IMR-90 (cell line): ENCODE measurements around the gene PTPRN2. TPM values are rescaled to one million over a fixed set of nuclear protein-coding genes. Genes with fewer than 3 reads are reported as not detected.

ENCODE experiments used
- ATAC-seq: fragments of 200-7000 bp; cut with Tn5 transposase; 2 replicates; pipeline ENCODE4 v1.9.1; 2020; ENCODE audit warnings: low read depth, mild to moderate bottlenecking, moderate library complexity
- BruUV-seq: library from RNA; stranded (reverse); fragments of 400-500 nt; replicated peaks from 2 replicates; lab custom pipeline; 2021; lab: Mats Ljungman, UMichigan
- CTCF ChIA-PET: fragments of 300-600 bp; formaldehyde crosslinking; extraction: SDS; loops from one replicate; lab custom pipeline; 2021; ENCODE audit warnings: antibody characterized with exemption; lab: Yijun Ruan, JAX
- POLR2A ChIA-PET: fragments of 300-600 bp; sonication (Branson Sonifier 250); formaldehyde crosslinking; loops from one replicate; lab custom pipeline; 2022; ENCODE audit warnings: antibody characterized with exemption; ENCODE audit not compliant: unreplicated experiment; lab: Charles Lee
- DNase-seq: peaks from one replicate; pipeline ENCODE4 v3.0.0; 2013
- H2AFZ ChIP-seq: replicated peaks from 2 replicates; pipeline ENCODE3; 2013; ENCODE audit warnings: low read length, mild to moderate bottlenecking; ENCODE audit not compliant: poor library complexity
- H2AK5ac ChIP-seq: 2 replicates; pipeline ENCODE4 v1.6.1; 2013; ENCODE audit warnings: low read depth, low read length, inconsistent platforms
- H2AK9ac ChIP-seq: replicated peaks from 2 replicates; pipeline ENCODE3; 2013; ENCODE audit warnings: mild to moderate bottlenecking, low read depth, low read length, moderate library complexity; ENCODE audit not compliant: poor library complexity
- H2BK120ac ChIP-seq: 2 replicates; pipeline ENCODE4 v1.6.1; 2013; ENCODE audit warnings: low read depth, low read length, inconsistent platforms
- H2BK15ac ChIP-seq: 3 replicates; pipeline ENCODE4 v1.6.1; 2013; ENCODE audit warnings: low read depth, low read length, inconsistent platforms
- H2BK20ac ChIP-seq: 2 replicates; pipeline ENCODE4 v1.6.1; 2013; ENCODE audit warnings: low read depth, mild to moderate bottlenecking, inconsistent platforms, low read length, moderate library complexity
- H2BK5ac ChIP-seq: 2 replicates; pipeline ENCODE4 v1.6.1; 2013; ENCODE audit warnings: mild to moderate bottlenecking, low read depth, low read length, inconsistent platforms; ENCODE audit not compliant: poor library complexity, severe bottlenecking
- H3K14ac ChIP-seq: replicated peaks from 2 replicates; pipeline ENCODE4 v1.6.1; 2013; ENCODE audit warnings: low read depth, low read length, inconsistent platforms
- H3K18ac ChIP-seq: 2 replicates; pipeline ENCODE4 v1.6.1; 2013; ENCODE audit warnings: low read depth, low read length, control low read depth
- H3K23ac ChIP-seq: 2 replicates; pipeline ENCODE4 v1.6.1; 2013; ENCODE audit warnings: low read depth, low read length, inconsistent platforms
- H3K27ac ChIP-seq: 2 replicates; pipeline ENCODE4 v1.5.1; 2013; ENCODE audit warnings: mild to moderate bottlenecking, control low read depth, low read length; ENCODE audit not compliant: insufficient read depth
- H3K27me3 ChIP-seq: 2 replicates; pipeline ENCODE4 v1.6.1; 2013; ENCODE audit warnings: low read length; ENCODE audit not compliant: control insufficient read depth, insufficient read depth
- H3K36me3 ChIP-seq: 2 replicates; pipeline ENCODE4 v1.6.1; 2013; ENCODE audit warnings: low read length, mixed read lengths; ENCODE audit not compliant: control insufficient read depth, insufficient read depth
- H3K4ac ChIP-seq: 2 replicates; pipeline ENCODE4 v1.6.1; 2013; ENCODE audit warnings: low read depth, low read length, inconsistent platforms
- H3K4me1 ChIP-seq: 2 replicates; pipeline ENCODE4 v1.6.1; 2013; ENCODE audit warnings: low read length, mixed read lengths; ENCODE audit not compliant: control insufficient read depth, insufficient read depth
- H3K4me2 ChIP-seq: 2 replicates; pipeline ENCODE4 v1.6.1; 2013; ENCODE audit warnings: low read depth, mild to moderate bottlenecking, control low read depth, low read length, moderate library complexity
- H3K4me3 ChIP-seq: 2 replicates; pipeline ENCODE4 v1.5.1; 2013; ENCODE audit warnings: low read depth, mild to moderate bottlenecking, control low read depth, low read length, moderate library complexity; ENCODE audit not compliant: insufficient read depth
- H3K56ac ChIP-seq: 2 replicates; pipeline ENCODE4 v1.6.1; 2013; ENCODE audit warnings: low read length, inconsistent platforms; ENCODE audit not compliant: insufficient read depth; ENCODE audit errors: extremely low read depth
- H3K79me1 ChIP-seq, 2 experiments: 2 replicates each; pipeline ENCODE4 v1.6.1; 2013; ENCODE audit warnings: low read length in 2 of 2, inconsistent platforms in 1 of 2, low read depth in 1 of 2
- H3K9ac ChIP-seq: 2 replicates; pipeline ENCODE4 v1.6.1; 2013; ENCODE audit warnings: low read depth, low read length, control low read depth
- H3K9me1 ChIP-seq: 2 replicates; pipeline ENCODE4 v1.6.1; 2013; ENCODE audit warnings: low read length, inconsistent platforms; ENCODE audit not compliant: insufficient read depth
- H3K9me3 ChIP-seq: 2 replicates; pipeline ENCODE4 v1.6.1; 2013; ENCODE audit warnings: low read length; ENCODE audit not compliant: control insufficient read depth, insufficient read depth
- H4K20me1 ChIP-seq: 2 replicates; pipeline ENCODE4 v1.6.1; 2013; ENCODE audit warnings: low read length, inconsistent platforms; ENCODE audit not compliant: insufficient read depth
- H4K5ac ChIP-seq: 2 replicates; pipeline ENCODE4 v1.6.1; 2013; ENCODE audit warnings: mild to moderate bottlenecking, low read depth, low read length, control low read depth
- H4K8ac ChIP-seq, 2 experiments: 2 replicates each; pipeline ENCODE4 v1.6.1; 2013; ENCODE audit warnings: low read depth in 2 of 2, low read length in 2 of 2, control low read depth in 1 of 2, inconsistent platforms in 1 of 2
- H4K91ac ChIP-seq: 2 replicates; pipeline ENCODE4 v1.6.1; 2013; ENCODE audit warnings: low read depth, low read length, inconsistent platforms; ENCODE audit not compliant: insufficient read depth
- BHLHE40 ChIP-seq: fragments of 150-350 bp; IDR thresholded peaks from 2 replicates; pipeline ENCODE4 v1.6.1; 2016; ENCODE audit warnings: mild to moderate bottlenecking, low read depth, low read length
- CEBPB ChIP-seq: IDR thresholded peaks from 2 replicates; pipeline ENCODE4 v1.6.1; 2012; ENCODE audit warnings: low read depth, low read length, improper control_type of control experiment
- CHD1 ChIP-seq: IDR thresholded peaks from 2 replicates; pipeline ENCODE4 v1.6.1; 2012; ENCODE audit warnings: low read depth, low read length, improper control_type of control experiment
- CTCF ChIP-seq: conservative IDR thresholded peaks from 2 replicates; pipeline ENCODE4 v1.5.1; 2012; ENCODE audit warnings: mild to moderate bottlenecking, low read depth, low read length, improper control_type of control experiment
- ELK1 ChIP-seq: fragments of 150-350 bp; IDR thresholded peaks from 2 replicates; pipeline ENCODE4 v1.6.1; 2016; ENCODE audit warnings: low read depth, mild to moderate bottlenecking, low read length, moderate library complexity, borderline replicate concordance
- FOS ChIP-seq: fragments of 150-350 bp; IDR thresholded peaks from 2 replicates; pipeline ENCODE4 v1.6.1; 2016; ENCODE audit warnings: low read depth, low read length
- MAFK ChIP-seq: IDR thresholded peaks from 2 replicates; pipeline ENCODE4 v1.6.1; 2012; ENCODE audit warnings: low read depth, low read length, improper control_type of control experiment
- MAZ ChIP-seq: IDR thresholded peaks from 2 replicates; pipeline ENCODE4 v1.6.1; 2012; ENCODE audit warnings: low read depth, mild to moderate bottlenecking, low read length, improper control_type of control experiment, moderate library complexity, borderline replicate concordance
- MXI1 ChIP-seq: IDR thresholded peaks from 2 replicates; pipeline ENCODE4 v1.6.1; 2012; ENCODE audit warnings: low read depth, mild to moderate bottlenecking, low read length, moderate library complexity, borderline replicate concordance
- NFE2L2 ChIP-seq: fragments of 150-350 bp; IDR thresholded peaks from 2 replicates; pipeline ENCODE4 v1.6.1; 2016; ENCODE audit warnings: low read depth, mild to moderate bottlenecking, low read length
- POLR2A ChIP-seq: IDR thresholded peaks from 2 replicates; pipeline ENCODE4 v1.6.1; 2012; ENCODE audit warnings: mild to moderate bottlenecking, low read depth, low read length
- RAD21 ChIP-seq: IDR thresholded peaks from 2 replicates; pipeline ENCODE4 v1.6.1; 2012; ENCODE audit warnings: low read length, improper control_type of control experiment
- RCOR1 ChIP-seq: IDR thresholded peaks from 2 replicates; pipeline ENCODE4 v1.6.1; 2012; ENCODE audit warnings: mild to moderate bottlenecking, low read length, improper control_type of control experiment; ENCODE audit not compliant: insufficient replicate concordance
- RFX5 ChIP-seq: IDR thresholded peaks from 2 replicates; pipeline ENCODE4 v1.8.0; 2012; ENCODE audit warnings: low read depth, mild to moderate bottlenecking, low read length, moderate library complexity
- USF2 ChIP-seq: fragments of 150-350 bp; IDR thresholded peaks from 2 replicates; pipeline ENCODE4 v1.6.1; 2017; ENCODE audit warnings: mild to moderate bottlenecking, antibody characterized with exemption, low read length, low read depth
- WGBS, 2 experiments: methylation state at CpG; one replicate each; pipeline versions ENCODE4 v1.1.5 to v1.1.7; 2013; ENCODE audit warnings: missing lambda C conversion rate in 2 of 2; ENCODE audit not compliant: insufficient read length in 1 of 2; ENCODE audit errors: extremely low coverage in 2 of 2; 5-methylcytosine and 5-hydroxymethylcytosine counted together
- dilution Hi-C: fragments of 300-500 bp; cut with HindIII; formaldehyde crosslinking; loops from one replicate; pipeline ENCODE4 v1.14.3; 2018; ENCODE audit warnings: low sequenced_read_pairs; ENCODE audit not compliant: unreplicated experiment
- in situ Hi-C: fragments of 300-500 bp; cut with MboI; formaldehyde crosslinking; loops from 3 replicates; pipeline ENCODE4 v1.14.3; 2019; ENCODE audit warnings: low sequenced_read_pairs, inconsistent platforms, mixed read lengths
- intact Hi-C: fragments of 100-400 bp; cut with micrococcal nuclease; formaldehyde crosslinking; loops from 2 replicates; pipeline ENCODE4 v1.10.0; 2022
- polyA plus RNA-seq, 3 experiments: library from polyadenylated mRNA; depleted of rRNA; stranded (reverse); fragments of >200 nt; gene quantifications; 2 replicates each; pipeline ENCODE4 v1.2.3, GENCODE V29; 2012; ENCODE audit warnings: low replicate concordance in 1 of 3
- total RNA-seq: library from RNA; depleted of rRNA; stranded (reverse); fragments of >200 nt; gene quantifications from 2 replicates; pipeline ENCODE4 v1.2.3, GENCODE V29; 2012

Gene PTPRN2
- total and polyA plus RNA-seq, 2 of the 4 experiments (the other 2 are of a cell fraction) = 0.03 TPM; not detected in 1

- ChIA-PET CTCF (no interaction called here), POLR2A (no interaction called here)
- no peaks in the 10 kb centered on the region for H3K36me3 ChIP-seq
- H3K14ac ChIP-seq = no peak overlapping the region
- H3K27ac ChIP-seq = no peak overlapping the region
- H3K27me3 ChIP-seq = no peaks in the 10 kb centered on the region
- H2BK5ac ChIP-seq = no peak overlapping the region
- 50% methylated on average over 3 of the region's 10 CpGs; no CpG with 5 or more reads in 1 of the 2 experiments for WGBS, 2 experiments
- no peak overlapping the region for H3K23ac ChIP-seq
- H3K56ac ChIP-seq = no peak overlapping the region
- H4K91ac ChIP-seq = no peak overlapping the region
- H3K9ac ChIP-seq = no peak overlapping the region
- no peak overlapping the region for H3K18ac ChIP-seq
- no peak overlapping the region for H2BK20ac ChIP-seq
- no peak overlapping the region for H2AFZ ChIP-seq
- no peaks in the 10 kb centered on the region for H3K79me1 ChIP-seq
- DNase-seq (no peak), ATAC-seq (no peak)
- H3K4me2 ChIP-seq = no peak overlapping the region
- H2BK15ac ChIP-seq = no peak overlapping the region
- in situ Hi-C loops = no loop called here
- H3K9me1 ChIP-seq = no peaks in the 10 kb centered on the region
- no peak overlapping the region for H2AK5ac ChIP-seq
- H4K8ac ChIP-seq = no peak overlapping the region
- intact Hi-C loops = no loop called here
- H2BK120ac ChIP-seq = no peak overlapping the region
- H3K4me3 ChIP-seq = no peak overlapping the region
- H4K20me1 ChIP-seq = no peaks in the 10 kb centered on the region
- no peak for TF ChIP-seq MXI1
- no peak for TF ChIP-seq POLR2A
- no peak for TF ChIP-seq ELK1
- TF ChIP-seq CTCF = no peak
- TF ChIP-seq MAFK = no peak
- no peak for TF ChIP-seq NFE2L2
- TF ChIP-seq RFX5 = no peak
- TF ChIP-seq CEBPB = no peak
- TF ChIP-seq BHLHE40 = no peak
- no peak for TF ChIP-seq RCOR1
- TF ChIP-seq USF2 = no peak
- no peak for TF ChIP-seq FOS
- TF ChIP-seq MAZ = no peak
- no peak for TF ChIP-seq RAD21
- TF ChIP-seq CHD1 = no peak
- H3K4me1 ChIP-seq = no peaks in the 10 kb centered on the region
- no peak overlapping the region for H3K4ac ChIP-seq
- dilution Hi-C loops = no loop called here
- BruUV-seq = no TSS peak
- H4K5ac ChIP-seq = no peak overlapping the region
- no peak overlapping the region for H2AK9ac ChIP-seq
- H3K9me3 ChIP-seq = peaks cover 36% of the 10 kb centered on the region; the same call in 1 of the 2 replicates
These were observed 1007.3 kb downstream of the PTPRN2 start for GRCh38 chr7:157580324-157580723.
